ENCODE data around the gene ZC3H4. TPM values are rescaled to one million over a fixed set of nuclear protein-coding genes. Genes with fewer than 3 reads are reported as not detected.

Gene ZC3H4
- total and polyA plus RNA-seq, 2 donors (not counting 3 experiments of a cell fraction or from before 2014, with no cell fraction given), result 6.2 to 63.9 TPM

DNA sequence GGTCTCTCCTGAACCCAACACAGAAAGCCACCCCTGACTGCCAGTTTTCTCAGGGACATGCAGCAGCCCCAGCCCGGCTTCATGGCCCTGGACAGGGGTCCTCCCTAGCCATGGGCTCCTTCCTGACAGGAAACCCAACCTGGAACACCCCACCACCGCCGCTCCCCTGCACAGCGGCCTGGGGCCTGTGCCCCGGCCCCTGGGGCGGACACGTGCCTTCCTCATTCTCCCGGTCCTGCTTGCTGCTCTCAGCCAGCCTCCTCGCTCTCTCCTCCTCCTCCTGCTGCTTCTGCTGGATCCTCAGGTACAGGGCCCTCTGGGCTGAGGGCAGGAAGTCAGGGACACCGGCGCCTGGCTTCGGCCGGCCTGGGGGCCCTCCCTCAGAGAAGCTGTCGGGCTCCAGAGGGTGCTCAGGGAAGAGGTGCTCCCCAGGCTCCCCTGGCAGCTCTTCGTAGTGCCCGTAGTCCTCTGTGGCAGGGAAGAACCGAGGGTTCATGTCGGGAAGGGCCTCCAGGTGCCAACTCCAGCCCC, 44.6 kb downstream of the ZC3H4 start:
- FAIRE-seq, result no peak
- no peak overlapping the region for H3K27ac ChIP-seq (ENCODE audit: insufficient read depth, low read depth, low read length)
- CTCF ChIA-PET, result no interaction called here
- no peaks in the 10 kb centered on the region for H3K27me3 ChIP-seq (ENCODE audit: control insufficient read depth in 2 of 2, insufficient read depth in 2 of 2, low read length in 2 of 2)
- POLR2A ChIA-PET, result interaction anchor here (0.6 kb wide), 1 partner anchor 10 kb away, joined by 3 read pairs; no protein-coding TSS in a partner anchor
- dilution Hi-C loops (cut with MboI; ENCODE audit: extremely low pct_ligation_motif_present, low sequenced_read_pairs) (no loop called here), intact Hi-C loops (cut with micrococcal nuclease) (no loop called here)
- H3K79me2 ChIP-seq (ENCODE audit: control insufficient read depth, insufficient read depth, low read length), result no peaks in the 10 kb centered on the region
- peaks cover 12 to 56% of the 10 kb centered on the region in 2 experiments for H3K36me3 ChIP-seq (ENCODE audit: control insufficient read depth in 2 of 2, extremely low read depth in 1 of 2, insufficient read depth in 2 of 2, low read length in 2 of 2)
- H3K9ac ChIP-seq (replicated peaks; ENCODE audit: extremely low read depth, insufficient read depth, low read length), result no peak overlapping the region
- DNase-seq (ENCODE audit: low read depth, low spot score), result no peak
- no peaks in the 10 kb centered on the region for H4K20me1 ChIP-seq (replicated peaks; ENCODE audit: control insufficient read depth, extremely low read depth, insufficient read depth, low read length)
- no peak overlapping the region for H2AFZ ChIP-seq (ENCODE audit: low read depth, low read length)
- H3K4me1 ChIP-seq (ENCODE audit: control insufficient read depth, extremely low read depth, insufficient read depth, low read length), result no peaks in the 10 kb centered on the region
- no TSS peak for BruUV-seq (replicated peaks)
- H3K9me1 ChIP-seq (replicated peaks; ENCODE audit: control insufficient read depth, extremely low read depth, insufficient read depth, low read length), result no peaks in the 10 kb centered on the region
- no peaks in the 10 kb centered on the region for H3K9me3 ChIP-seq (replicated peaks; ENCODE audit: control insufficient read depth, insufficient read depth, low read length)
- TF ChIP-seq EZH2 (IDR thresholded peaks at IDR 0.05; ENCODE audit: borderline replicate concordance, low read depth, low read length, severe bottlenecking) (no peak), JUN (IDR thresholded peaks at IDR 0.05; ENCODE audit: borderline replicate concordance, insufficient read depth, insufficient read length, low read depth) (no peak), POLR2AphosphoS5 (IDR thresholded peaks at IDR 0.05; ENCODE audit: insufficient read depth, low read depth, low read length) (no peak), GATA2 (IDR thresholded peaks at IDR 0.05; ENCODE audit: insufficient read depth, insufficient read length, low read depth, low read length) (no peak), MYC (IDR thresholded peaks at IDR 0.05; ENCODE audit: low read depth, low read length) (no peak), FOS (IDR thresholded peaks at IDR 0.05; ENCODE audit: borderline replicate concordance, insufficient read depth, low read length) (no peak), POLR2A (IDR thresholded peaks at IDR 0.05; ENCODE audit: low read depth, low read length) (no peak), CTCF (IDR thresholded peaks at IDR 0.05; ENCODE audit: extremely low read depth in 1 of 2, insufficient read depth in 1 of 2, low read depth in 1 of 2, low read length in 2 of 2) (no peak)
- TF ChIP-seq, protein P1, sequence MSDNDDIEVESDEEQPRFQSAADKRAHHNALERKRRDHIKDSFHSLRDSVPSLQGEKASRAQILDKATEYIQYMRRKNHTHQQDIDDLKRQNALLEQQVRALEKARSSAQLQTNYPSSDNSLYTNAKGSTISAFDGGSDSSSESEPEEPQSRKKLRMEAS (IDR thresholded peaks at IDR 0.05; ENCODE audit: insufficient read depth, insufficient read length), result no peak
- H3K4me3 ChIP-seq (replicated peaks in 1 of 3; ENCODE audit: insufficient read depth in 1 of 3, low read depth in 1 of 3, low read length in 3 of 3), result no peak overlapping the region
- H3K4me2 ChIP-seq (ENCODE audit: insufficient read depth, low read length), result no peak overlapping the region
